Neural progenitor cell (in vitro differentiated cells): ENCODE results near the gene NUP50. TPM values are rescaled to one million over a fixed set of nuclear protein-coding genes. Genes with fewer than 3 reads are reported as not detected.
A peak's percentile ranks its signal among the peaks of the same experiment; 100 is the strongest.

Experiments
- DNase-seq: peaks from one replicate; pipeline ENCODE4 v3.0.0-alpha.2; 2016; ENCODE audit warnings: low spot score
- H2AFZ ChIP-seq: fragments of 200-600 bp; sonication (generic); replicated peaks from 2 replicates; pipeline ENCODE4 v1.6.1; 2016; ENCODE audit warnings: antibody characterized with exemption
- H3F3A ChIP-seq: fragments of 200-600 bp; sonication (generic); 2 replicates; pipeline ENCODE4 v1.6.1; 2016; ENCODE audit warnings: antibody characterized with exemption, low read depth
- H3K27ac ChIP-seq: fragments of 200-600 bp; sonication (generic); 2 replicates; pipeline ENCODE4 v1.5.1; 2016; ENCODE audit warnings: mild to moderate bottlenecking
- H3K27me3 ChIP-seq: fragments of 200-600 bp; sonication (generic); 2 replicates; pipeline ENCODE4 v1.6.1; 2016; ENCODE audit warnings: mild to moderate bottlenecking, moderate library complexity
- H3K36me3 ChIP-seq: fragments of 200-600 bp; sonication (generic); 2 replicates; pipeline ENCODE4 v1.5.1; 2016
- H3K4me1 ChIP-seq: fragments of 200-600 bp; sonication (generic); 2 replicates; pipeline ENCODE4 v1.6.1; 2016; ENCODE audit warnings: mixed run types
- H3K4me2 ChIP-seq: fragments of 200-600 bp; sonication (generic); 2 replicates; pipeline ENCODE4 v1.6.1; 2016
- H3K4me3 ChIP-seq: fragments of 200-600 bp; sonication (generic); 2 replicates; pipeline ENCODE4 v1.5.1; 2016
- H3K79me2 ChIP-seq: fragments of 200-600 bp; sonication (generic); 2 replicates; pipeline ENCODE4 v1.6.1; 2016; ENCODE audit warnings: low read depth
- H3K9ac ChIP-seq: fragments of 200-600 bp; sonication (generic); 2 replicates; pipeline ENCODE4 v1.6.1; 2016
- H3K9me3 ChIP-seq: fragments of 200-600 bp; sonication (generic); 2 replicates; pipeline ENCODE4 v1.5.1; 2016; ENCODE audit warnings: low read depth
- H4K20me1 ChIP-seq: fragments of 200-600 bp; sonication (generic); 2 replicates; pipeline ENCODE4 v1.6.1; 2016; ENCODE audit warnings: low read depth
- H3K27ac Mint-ChIP-seq: 3 replicates; pipeline ENCODE4 v1.8.0; 2021; ENCODE audit warnings: mixed read lengths
- H3K27me3 Mint-ChIP-seq: 2 replicates; pipeline ENCODE4 v1.8.0; 2022; ENCODE audit warnings: low read depth, mild to moderate bottlenecking, inconsistent platforms, moderate library complexity, mixed read lengths; ENCODE audit not compliant: insufficient read depth
- H3K36me3 Mint-ChIP-seq: 3 replicates; pipeline ENCODE4 v1.8.0; 2021; ENCODE audit warnings: mixed read lengths
- H3K4me1 Mint-ChIP-seq: 3 replicates; pipeline ENCODE4 v1.8.0; 2021; ENCODE audit warnings: mixed read lengths
- H3K4me3 Mint-ChIP-seq: 3 replicates; pipeline ENCODE4 v1.8.0; 2021; ENCODE audit warnings: mild to moderate bottlenecking, moderate library complexity, mixed read lengths
- H3K9me3 Mint-ChIP-seq: 3 replicates; pipeline ENCODE4 v1.8.0; 2020; ENCODE audit warnings: mixed read lengths
- EZH2 ChIP-seq: fragments of 200-600 bp; sonication (generic); IDR thresholded peaks from 2 replicates; pipeline ENCODE4 v1.6.1; 2017; ENCODE audit warnings: antibody characterized with exemption, mild to moderate bottlenecking, moderate library complexity
- EZH2phosphoT487 ChIP-seq: fragments of 200-600 bp; sonication (generic); IDR thresholded peaks from 2 replicates; pipeline ENCODE4 v1.6.1; 2017; ENCODE audit warnings: antibody characterized with exemption
- total RNA-seq: library from RNA; depleted of rRNA; stranded (reverse); fragments of >200 nt; gene quantifications from 2 replicates; pipeline ENCODE4 v1.2.3, GENCODE V29; 2015; ENCODE audit warnings: low replicate concordance
- TF ChIP-seq, protein P1 (sequence below): fragments of 200-600 bp; sonication (generic); IDR thresholded peaks from 2 replicates; pipeline ENCODE4 v1.5.1; 2017; ENCODE audit warnings: antibody characterized with exemption, mild to moderate bottlenecking

NUP50 gene
- total RNA-seq, 1 donor from 2014 or later = 96.8 TPM

- no peaks in the 10 kb centered on the region for H3K9me3 Mint-ChIP-seq
- TF ChIP-seq, protein P1, sequence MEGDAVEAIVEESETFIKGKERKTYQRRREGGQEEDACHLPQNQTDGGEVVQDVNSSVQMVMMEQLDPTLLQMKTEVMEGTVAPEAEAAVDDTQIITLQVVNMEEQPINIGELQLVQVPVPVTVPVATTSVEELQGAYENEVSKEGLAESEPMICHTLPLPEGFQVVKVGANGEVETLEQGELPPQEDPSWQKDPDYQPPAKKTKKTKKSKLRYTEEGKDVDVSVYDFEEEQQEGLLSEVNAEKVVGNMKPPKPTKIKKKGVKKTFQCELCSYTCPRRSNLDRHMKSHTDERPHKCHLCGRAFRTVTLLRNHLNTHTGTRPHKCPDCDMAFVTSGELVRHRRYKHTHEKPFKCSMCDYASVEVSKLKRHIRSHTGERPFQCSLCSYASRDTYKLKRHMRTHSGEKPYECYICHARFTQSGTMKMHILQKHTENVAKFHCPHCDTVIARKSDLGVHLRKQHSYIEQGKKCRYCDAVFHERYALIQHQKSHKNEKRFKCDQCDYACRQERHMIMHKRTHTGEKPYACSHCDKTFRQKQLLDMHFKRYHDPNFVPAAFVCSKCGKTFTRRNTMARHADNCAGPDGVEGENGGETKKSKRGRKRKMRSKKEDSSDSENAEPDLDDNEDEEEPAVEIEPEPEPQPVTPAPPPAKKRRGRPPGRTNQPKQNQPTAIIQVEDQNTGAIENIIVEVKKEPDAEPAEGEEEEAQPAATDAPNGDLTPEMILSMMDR = no peak
- TF ChIP-seq EZH2phosphoT487 (no peak), EZH2 (no peak)
- Histone ChIP-seq H3K9ac (no peak overlapping the region), H2AFZ (no peak overlapping the region), H3K4me1 (peaks cover 15% of the 10 kb centered on the region), H3K36me3 (no peaks in the 10 kb centered on the region), H3K4me3 (peak overlapping the region; percentile 24), H3K9me3 (no peaks in the 10 kb centered on the region), H3K27ac (no peak overlapping the region), H3K79me2 (no peaks in the 10 kb centered on the region), H3K4me2 (peak overlapping the region; percentile 68), H3F3A (peaks cover 22% of the 10 kb centered on the region), H3K27me3 (peaks cover 5% of the 10 kb centered on the region), H4K20me1 (peaks cover 89% of the 10 kb centered on the region)
- H3K27me3 Mint-ChIP-seq = peaks cover 5% of the 10 kb centered on the region
- no peaks in the 10 kb centered on the region for H3K36me3 Mint-ChIP-seq
- DNase-seq = no peak
- H3K4me1 Mint-ChIP-seq = peaks cover 60% of the 10 kb centered on the region
- H3K27ac Mint-ChIP-seq = no peak overlapping the region
- H3K4me3 Mint-ChIP-seq = no peak overlapping the region
Measured at GRCh38 chr22:45212992-45213751, 49.4 kb downstream of the NUP50 start.

GRCh38 chr22:45216133-45217003 lies 52.6 kb downstream of the NUP50 start:
- no peak overlapping the region for H3K4me2 ChIP-seq
- peak; percentile 76 for DNase-seq
- H3K9me3 ChIP-seq = no peaks in the 10 kb centered on the region
- H3K36me3 ChIP-seq = no peaks in the 10 kb centered on the region
- Mint-ChIP-seq H3K4me1 (peaks cover 46% of the 10 kb centered on the region), H3K4me3 (no peak overlapping the region), H3K9me3 (no peaks in the 10 kb centered on the region), H3K27ac (no peak overlapping the region), H3K36me3 (no peaks in the 10 kb centered on the region), H3K27me3 (peaks cover 4% of the 10 kb centered on the region)
- no peak overlapping the region for H3K9ac ChIP-seq
- H3K4me3 ChIP-seq = no peak overlapping the region
- TF ChIP-seq EZH2phosphoT487 (no peak), EZH2 (no peak)
- TF ChIP-seq, protein P1 = no peak
- H3K79me2 ChIP-seq = no peaks in the 10 kb centered on the region
- H3K27ac ChIP-seq = no peak overlapping the region
- peaks cover 18% of the 10 kb centered on the region for H3K4me1 ChIP-seq
- no peak overlapping the region for H2AFZ ChIP-seq
- peaks cover 78% of the 10 kb centered on the region for H4K20me1 ChIP-seq
- H3F3A ChIP-seq = peaks cover 17% of the 10 kb centered on the region
- peaks cover 5% of the 10 kb centered on the region for H3K27me3 ChIP-seq

DNA sequence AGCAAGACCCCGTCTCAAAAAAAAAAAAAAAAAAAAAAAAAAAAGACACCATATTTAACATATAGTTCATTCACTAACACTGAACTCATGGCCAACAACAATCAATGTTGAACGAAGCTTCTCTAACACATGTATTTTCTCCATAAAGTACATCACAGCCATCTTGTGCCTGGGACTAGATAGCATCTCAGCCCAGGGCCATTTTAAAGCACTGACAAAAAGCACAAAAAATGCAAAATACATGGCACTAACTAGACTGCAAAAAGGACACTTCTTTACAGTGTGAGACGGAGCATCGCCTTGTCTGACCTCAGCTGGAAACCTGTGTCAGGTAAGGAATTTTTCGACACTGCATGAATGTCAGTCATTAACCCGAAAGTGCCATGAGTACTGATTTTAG lies 53.6 kb downstream of the NUP50 start:
- H3K79me2 ChIP-seq = no peaks in the 10 kb centered on the region
- peaks cover 39% of the 10 kb centered on the region for H3K4me1 Mint-ChIP-seq
- H3K27me3 Mint-ChIP-seq = no peaks in the 10 kb centered on the region
- H3K9me3 Mint-ChIP-seq = no peaks in the 10 kb centered on the region
- H3K9me3 ChIP-seq = no peaks in the 10 kb centered on the region
- H2AFZ ChIP-seq = no peak overlapping the region
- no peaks in the 10 kb centered on the region for H3K36me3 ChIP-seq
- no peak overlapping the region for H3K27ac ChIP-seq
- H3K4me2 ChIP-seq = no peak overlapping the region
- H3K36me3 Mint-ChIP-seq = no peaks in the 10 kb centered on the region
- TF ChIP-seq EZH2 (no peak), EZH2phosphoT487 (no peak)
- TF ChIP-seq, protein P1 = no peak
- peaks cover 17% of the 10 kb centered on the region for H3F3A ChIP-seq
- H4K20me1 ChIP-seq = peaks cover 69% of the 10 kb centered on the region
- H3K27me3 ChIP-seq = peaks cover 4% of the 10 kb centered on the region
- DNase-seq = no peak
- peaks cover 13% of the 10 kb centered on the region for H3K4me1 ChIP-seq
- no peak overlapping the region for H3K4me3 Mint-ChIP-seq
- H3K27ac Mint-ChIP-seq = no peak overlapping the region
- no peak overlapping the region for H3K4me3 ChIP-seq
- H3K9ac ChIP-seq = no peak overlapping the region
